OCI-LY3 (cell line): ENCODE measurements around the gene GREM1.

Experiments used
- EZH2phosphoT487 ChIP-seq: fragments of 200-600 bp; shearing (Covaris generic); IDR thresholded peaks from 2 replicates; pipeline ENCODE4 v1.6.1; 2018; ENCODE audit warnings: antibody characterized with exemption, mixed run types, low read depth
- TF ChIP-seq, protein P1 (sequence below): fragments of 200-600, 300-600 bp; sonication (generic); IDR thresholded peaks from 2 replicates; pipeline ENCODE4 v1.5.1; 2014; ENCODE audit warnings: antibody characterized with exemption, low read length, low read depth

DNA sequence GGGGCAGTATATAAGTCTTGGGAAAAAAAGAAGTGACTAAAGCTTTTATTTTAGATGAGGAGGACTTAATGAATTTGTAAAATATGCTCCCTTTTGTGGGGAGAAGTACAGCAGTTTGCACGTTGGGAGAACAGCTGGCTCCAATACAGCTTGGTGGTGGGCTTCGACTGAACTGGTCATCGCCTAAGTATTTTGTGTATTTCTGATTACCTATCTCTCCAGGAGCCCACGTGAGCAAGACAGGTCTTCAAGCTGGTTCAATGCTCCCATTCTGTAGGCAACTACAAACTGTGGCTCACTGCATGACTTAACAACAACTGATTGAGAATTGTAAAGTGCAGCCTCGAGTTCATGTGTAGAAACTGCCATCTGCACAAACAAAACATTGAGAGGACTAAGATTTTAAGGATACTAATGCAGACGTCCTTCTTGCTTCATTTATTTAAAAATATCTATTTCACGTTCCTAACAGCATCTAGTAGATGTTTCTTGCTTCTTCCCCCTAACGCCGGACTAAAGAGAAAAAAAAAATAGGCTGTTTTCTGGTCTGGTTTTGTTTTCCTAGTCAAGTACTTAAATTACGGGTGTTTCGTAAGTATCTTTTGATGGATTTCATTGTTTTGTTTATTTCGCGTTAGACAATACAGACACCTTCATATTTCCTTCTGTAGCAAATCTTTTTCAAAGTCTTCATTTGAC is 1.4 kb upstream of the GREM1 start:
- TF ChIP-seq, protein P1, sequence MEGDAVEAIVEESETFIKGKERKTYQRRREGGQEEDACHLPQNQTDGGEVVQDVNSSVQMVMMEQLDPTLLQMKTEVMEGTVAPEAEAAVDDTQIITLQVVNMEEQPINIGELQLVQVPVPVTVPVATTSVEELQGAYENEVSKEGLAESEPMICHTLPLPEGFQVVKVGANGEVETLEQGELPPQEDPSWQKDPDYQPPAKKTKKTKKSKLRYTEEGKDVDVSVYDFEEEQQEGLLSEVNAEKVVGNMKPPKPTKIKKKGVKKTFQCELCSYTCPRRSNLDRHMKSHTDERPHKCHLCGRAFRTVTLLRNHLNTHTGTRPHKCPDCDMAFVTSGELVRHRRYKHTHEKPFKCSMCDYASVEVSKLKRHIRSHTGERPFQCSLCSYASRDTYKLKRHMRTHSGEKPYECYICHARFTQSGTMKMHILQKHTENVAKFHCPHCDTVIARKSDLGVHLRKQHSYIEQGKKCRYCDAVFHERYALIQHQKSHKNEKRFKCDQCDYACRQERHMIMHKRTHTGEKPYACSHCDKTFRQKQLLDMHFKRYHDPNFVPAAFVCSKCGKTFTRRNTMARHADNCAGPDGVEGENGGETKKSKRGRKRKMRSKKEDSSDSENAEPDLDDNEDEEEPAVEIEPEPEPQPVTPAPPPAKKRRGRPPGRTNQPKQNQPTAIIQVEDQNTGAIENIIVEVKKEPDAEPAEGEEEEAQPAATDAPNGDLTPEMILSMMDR: no peak
- no peak for TF ChIP-seq EZH2phosphoT487
